Inferior parietal cortex (tissue), 1 donor: Measurements from ENCODE around the gene TNS2.
A peak's percentile ranks its signal among the peaks of the same experiment; 100 is the strongest.
"Not testable (repeated sequence)": the region's sequence is repeated elsewhere in the genome, so short reads cannot be mapped to it uniquely, and the experiment has no call there.

ENCODE experiments used
- DNase-seq: peaks from one replicate; pipeline ENCODE4 v3.0.0-alpha.2; 2016; ENCODE audit errors: extremely low spot score

Gene TNS2

DNA sequence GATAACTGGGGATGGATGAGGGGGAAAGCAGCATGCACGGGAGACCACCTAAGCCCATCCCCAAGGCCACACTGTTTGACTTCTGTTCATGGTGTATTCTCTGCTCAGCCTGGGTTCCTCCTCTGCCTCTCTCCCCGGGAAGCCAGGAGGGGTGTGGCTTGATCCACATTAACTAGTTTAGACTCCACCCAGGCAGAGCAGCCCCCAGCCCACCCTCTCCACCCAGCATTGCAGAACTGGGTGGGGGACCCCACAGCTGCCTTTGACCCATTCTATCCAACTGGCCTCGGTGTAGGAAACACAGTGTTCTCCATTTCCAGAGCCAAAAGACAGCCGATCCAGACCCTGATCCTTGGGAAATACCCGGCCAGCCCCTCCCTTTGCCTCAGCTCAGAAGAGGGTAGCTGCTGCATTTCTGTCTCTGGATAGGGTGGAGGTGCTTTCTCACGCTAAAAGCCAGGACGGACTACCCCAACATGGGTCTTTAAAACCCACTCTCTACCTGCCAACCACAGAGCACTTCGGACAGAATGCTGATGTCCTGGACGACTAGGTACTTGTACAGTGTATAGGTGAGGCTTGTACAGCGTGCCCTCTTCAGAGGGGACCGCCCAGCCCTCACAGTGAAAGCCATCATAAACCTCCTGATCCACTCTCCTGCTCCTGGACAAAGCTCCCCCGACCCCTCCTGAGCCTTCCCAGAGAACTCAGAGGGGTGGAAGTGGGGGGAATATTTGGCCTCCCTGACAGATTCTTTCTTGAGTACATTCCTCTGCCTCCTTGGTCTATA is 20.0 kb downstream of the TNS2 start:
- no peak for DNase-seq

DNA sequence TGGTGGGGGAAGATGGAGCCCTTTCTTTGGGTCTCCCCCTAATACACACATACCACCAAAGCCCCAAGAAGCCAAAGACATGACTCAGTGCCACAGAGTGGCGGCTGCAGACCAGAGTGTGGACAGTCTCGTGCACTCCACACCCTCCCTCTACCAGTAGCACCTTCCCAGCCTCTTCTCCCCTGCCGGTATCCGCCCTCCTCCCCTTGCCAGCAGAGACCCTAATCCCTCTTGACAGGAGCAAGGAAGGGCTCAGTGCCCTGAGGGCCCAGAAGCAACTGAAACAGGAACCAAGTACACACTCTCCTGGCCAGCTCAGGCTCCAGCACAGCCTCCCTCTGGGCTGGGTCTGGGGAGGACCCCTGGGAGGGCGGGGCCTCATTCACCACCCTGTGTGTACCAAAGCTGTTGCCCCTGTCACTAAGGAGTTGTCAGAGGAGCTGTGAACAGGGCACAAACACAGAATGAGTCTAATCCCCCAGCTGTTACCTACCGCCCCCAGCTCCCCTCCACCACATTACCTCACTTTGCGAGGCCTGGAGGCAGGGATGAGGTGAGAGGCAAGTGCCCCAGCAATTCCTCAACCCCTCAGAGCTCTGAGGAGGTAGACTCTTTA is 21.1 kb downstream of the TNS2 start:
- no peak for DNase-seq

DNA sequence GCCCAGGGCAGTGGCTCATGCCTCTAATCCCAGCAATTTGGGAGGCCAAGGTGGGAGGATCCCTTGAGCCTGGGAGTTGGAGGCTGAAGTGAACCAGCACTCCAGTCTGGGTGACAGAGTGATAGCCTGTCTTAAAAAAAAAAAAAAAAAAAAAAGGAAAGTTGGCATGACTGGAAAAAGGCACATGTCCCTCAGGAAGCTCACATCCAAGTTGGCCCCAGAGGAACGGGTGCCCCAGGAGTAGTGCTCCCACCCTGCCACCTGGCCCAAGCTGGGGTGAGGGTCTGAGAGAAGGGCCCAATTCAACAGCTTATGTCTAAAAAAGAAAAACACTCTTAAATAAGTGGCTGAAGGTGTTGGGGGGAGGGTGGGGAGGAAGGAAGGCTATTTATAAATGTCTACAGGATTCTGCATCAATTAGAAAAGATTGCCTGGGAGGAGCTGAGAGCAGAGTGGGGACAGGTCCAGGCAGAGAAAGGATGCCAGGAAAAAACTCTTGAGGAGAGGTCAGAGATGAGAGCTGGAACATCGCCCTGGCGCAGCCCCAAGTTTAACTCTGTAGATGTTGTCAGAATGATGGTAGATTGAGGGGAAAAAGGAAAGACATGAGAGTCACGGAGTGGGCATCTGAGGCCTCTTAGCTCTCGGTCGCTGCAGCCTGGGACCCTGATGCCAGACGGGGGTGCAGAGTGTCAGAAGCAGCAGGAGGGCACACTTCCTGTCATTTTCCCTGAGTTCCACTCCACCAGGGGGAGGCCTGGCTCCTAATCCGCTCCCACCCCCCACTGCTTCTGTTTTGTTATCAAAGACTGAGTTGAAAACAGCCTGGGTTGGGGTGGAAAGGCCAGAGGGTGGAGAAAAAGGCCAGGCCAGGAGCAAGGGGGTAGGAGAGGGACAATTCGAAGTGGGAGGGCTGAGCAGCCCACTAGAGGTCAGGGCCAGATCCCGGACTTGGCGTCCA is 22.0 kb downstream of the TNS2 start:
- no peak for DNase-seq

DNA sequence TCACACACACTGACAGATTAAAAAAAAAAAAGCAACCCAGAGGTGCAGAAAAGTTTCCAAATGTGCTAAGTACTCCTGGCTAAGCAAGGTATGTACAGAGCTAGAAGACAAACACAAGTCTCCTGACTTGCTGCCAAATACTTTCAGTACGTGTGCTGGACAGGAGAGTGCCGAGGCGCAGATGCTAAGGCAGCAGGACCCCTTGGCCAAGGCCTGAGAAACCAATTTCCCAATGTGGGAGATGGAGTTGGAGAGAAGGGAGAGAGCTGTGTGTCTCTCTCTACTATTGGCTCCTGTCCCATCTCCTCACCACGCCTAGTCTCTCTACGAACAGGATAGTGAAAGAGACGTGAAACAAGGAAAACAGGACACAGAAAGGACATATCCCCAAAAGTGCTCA is 24.0 kb downstream of the TNS2 start:
- DNase-seq = no peak

DNA sequence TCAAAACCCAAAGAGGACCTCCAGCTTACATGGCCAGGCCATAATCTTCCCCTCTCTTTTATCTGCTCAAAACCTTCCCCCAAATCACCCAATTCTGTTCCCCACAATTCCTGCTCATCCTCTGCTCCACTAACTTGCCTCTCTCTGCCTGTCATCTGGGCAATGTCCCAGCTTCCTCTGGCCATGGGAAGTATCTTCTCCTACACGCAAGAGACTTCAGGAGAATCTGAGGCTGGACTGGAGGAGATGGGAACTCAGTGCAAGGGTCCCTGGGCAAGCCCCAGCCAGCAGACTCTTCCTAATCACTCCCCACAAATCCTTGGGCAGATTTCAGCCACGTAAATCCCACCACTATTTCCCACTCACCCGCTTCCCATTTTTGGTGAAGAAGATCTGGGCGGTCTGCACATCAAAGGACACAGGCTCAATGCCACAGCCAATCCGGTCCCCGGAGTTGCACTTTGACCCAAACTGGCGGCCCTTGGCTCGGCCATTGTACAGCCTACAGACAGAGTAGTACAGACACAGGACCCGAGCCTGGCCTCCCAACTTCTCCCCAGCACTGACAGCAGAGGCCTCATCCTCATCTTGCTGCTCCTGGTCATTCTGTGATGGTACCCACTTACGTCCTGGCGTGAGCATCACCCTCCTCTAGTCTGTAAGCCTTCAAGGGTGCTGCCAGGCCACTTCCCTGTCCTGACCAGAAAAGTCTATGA is 24.6 kb downstream of the TNS2 start:
- no peak for DNase-seq

DNA sequence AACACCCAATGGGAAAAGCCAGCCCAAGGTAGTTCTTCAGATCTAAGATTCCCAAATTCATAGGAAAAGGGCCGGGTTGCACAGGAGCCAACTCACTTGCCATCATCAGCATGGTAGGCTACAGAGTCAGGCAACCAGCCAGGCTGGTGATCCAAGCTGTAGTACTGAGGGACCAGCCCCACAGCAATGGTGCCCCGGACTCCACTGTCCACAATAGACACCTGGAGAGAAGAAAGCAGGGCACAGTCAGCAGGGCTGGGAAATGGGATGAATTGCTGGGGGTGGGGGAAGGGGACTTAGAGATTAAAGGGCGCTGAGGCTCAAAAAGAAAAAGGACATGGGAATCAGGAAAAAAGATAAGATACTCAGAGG is 25.1 kb downstream of the TNS2 start:
- no peak for DNase-seq

DNA sequence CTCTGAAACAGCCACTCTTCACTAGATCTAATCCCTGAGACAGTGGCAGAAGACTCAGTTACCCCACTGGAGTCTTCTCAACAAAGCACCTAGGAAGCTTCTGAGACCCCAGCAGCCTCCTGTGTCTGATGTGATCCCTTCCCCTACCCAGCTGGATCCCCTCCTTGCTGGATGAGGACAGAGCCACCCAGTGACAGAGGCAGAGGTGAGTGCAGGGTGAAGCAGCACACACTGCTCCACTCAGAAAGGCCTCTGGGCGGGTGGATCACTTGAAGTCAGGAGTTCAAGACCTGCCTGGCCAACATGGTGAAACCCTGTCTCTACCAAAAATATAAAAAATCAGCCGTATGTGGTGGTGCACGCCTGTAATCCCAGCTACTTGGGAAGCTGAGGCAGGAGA is 26.6 kb downstream of the TNS2 start:
- no peak for DNase-seq

DNA sequence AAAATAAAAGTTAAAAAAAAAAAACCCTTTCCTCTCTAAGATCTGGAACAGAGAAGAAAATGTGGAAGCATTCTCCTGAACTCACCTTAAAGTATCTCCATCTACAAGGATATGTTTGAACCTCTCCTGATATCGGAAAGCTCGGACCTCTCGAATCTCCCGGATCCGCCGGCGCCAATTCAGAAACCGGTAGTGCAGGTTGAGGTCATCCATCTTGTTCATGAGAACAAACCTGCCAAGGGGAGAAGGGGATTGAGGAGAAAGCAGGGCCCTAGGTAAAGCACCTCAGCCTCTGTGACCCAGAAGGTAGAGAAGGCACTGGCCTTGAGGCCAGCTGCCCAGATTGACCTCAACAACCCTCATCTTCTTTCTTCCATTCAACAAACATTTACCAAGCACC is 27.2 kb downstream of the TNS2 start:
- no peak for DNase-seq

DNA sequence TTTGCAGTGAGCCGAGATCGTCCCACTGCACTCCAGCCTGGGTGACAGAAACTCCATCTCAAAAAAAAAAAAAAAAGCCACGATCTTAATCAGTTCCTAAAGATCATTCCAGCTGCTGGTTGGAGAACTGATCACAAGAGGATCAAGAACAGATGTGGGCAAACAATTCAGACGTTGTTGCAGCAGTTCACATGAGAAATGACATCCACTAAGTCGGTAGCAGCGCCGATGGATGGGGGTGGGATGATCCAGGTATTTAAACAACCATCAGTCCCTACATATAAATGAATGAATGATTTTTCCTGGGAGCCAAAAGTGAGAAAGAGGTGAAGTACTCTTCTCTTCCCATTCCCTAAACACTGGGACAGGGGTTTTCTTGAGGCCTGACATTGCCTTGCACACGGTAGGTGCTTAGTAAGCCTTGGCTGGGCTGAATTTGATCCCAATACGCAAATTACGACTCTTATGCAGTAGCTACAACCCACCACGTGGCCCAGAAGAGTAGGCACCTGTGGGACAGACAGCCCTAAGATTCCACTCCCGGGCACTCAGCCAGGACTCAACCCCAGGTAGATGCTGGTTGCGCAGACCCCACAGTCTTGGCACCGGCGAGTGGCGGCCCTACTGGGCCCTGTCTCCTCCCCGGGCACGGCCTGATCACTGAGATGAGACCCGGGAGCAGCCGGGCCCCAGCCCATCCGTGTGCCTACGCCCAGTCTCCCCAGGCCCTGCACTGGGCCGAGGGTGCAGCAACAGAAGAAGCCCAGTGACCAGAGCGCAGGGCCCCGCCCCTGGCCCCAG is 28.8 kb downstream of the TNS2 start:
- DNase-seq = no peak

DNA sequence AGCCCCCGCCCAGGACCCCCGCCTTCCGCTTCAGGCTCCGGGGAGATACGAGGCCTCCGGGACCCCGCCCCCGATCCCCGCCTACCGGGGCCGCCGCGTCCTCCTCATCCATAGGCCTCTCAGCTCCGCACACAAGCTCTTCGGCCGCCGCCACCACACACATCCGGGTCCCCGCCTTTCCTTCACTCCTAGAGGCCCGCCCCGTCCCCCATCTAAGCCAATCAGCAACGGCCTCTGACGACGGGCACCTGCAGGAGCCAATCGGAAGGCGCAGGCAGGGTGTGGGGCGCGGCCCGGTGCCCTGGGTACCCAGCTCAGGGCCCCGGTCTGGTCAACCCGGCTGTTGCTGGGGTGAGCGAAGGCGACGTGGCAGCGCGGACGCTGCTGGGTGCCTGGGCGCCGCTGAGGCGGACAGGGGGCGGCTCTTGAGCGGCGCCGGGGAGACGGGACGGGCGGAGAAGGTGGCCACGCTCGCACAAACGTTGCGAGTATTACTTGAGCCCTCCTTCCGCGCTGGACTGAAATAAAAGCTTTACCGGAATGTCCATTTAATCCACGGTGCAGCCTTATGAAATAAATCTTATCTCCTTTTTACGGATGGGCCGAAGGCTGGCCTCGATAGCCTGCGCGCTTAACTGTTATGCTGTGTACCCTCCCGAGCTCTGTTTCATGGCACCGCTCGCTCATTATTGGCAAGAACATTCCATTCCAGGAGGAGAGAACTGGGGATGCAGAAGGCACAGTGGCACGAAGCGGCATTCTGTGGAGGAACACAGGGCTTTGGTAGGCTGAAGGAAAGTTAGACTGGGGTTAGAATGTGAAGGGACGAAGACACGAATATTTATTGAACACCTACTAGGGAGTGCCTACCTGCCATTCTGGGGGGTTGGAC is 29.6 kb downstream of the TNS2 start, which contains the start of gene SPRYD3:
Gene SPRYD3 (minus strand): TSS at position 165 of the 892 bp plus-strand sequence. CDS start 57 bp downstream, at position 108.
- peak; percentile 96 for DNase-seq

DNA sequence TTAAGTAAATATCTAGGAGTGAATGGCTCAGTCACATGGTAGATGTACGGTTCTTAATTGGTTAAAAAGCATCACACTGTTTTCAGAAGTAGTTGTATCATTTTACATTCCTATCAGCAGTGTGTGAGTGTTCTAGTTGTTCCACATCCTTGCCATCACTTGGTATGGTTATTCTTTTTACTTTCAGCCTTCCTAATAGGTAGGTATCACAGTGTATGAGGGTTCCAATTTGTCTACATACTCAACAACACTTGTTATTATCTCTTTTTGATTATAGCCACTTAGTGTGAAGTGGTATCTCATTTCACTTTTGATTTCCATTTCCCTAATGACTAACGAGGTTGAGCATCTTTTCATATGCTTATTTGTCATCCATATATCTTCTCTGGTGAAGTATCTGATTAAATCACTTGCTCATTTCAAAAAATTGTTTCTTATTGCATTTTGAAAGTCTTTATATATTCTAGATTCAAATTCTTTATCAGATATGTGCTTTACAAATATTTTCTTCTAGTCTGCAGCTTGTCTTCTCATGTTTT is 32.8 kb downstream of the TNS2 start:
- DNase-seq = no peak

DNA sequence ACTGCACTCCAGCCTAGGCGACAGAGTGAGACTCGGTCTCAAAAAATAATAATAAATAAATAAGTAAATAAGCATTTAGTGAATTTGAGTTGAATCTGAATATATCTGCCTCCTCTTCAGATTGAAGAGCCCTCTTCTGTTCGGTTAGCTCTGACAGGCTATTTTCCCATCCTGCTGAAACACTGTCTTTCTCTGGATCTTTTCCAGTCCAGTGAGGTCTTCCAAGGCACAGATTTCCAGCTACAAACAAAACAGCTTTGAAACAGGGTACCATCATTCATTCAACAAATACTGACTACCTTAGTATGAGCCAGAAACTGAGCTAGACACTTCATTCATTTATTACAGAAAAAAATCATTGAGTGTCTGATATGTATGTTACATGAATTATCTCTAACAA is 36.5 kb downstream of the TNS2 start:
- no peak for DNase-seq

DNA sequence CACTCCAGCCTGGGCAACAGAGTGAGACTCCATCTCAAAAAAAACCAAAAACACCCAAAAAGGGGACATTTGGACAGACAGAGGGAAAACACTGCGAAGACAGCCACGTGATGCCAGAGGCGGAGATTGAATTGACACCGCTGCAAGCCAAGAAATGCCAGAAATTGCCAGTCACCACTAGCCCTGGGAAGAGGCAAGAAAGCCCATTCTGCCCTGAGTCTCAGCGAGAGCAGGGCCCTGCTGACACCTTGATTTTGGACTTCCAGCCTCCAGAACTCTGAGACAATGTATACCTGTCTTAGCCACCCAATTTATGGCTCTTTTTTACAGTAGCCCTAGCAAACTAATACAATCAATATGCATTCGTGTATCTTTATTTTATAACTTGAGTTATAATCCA is 40.2 kb downstream of the TNS2 start:
- DNase-seq = no peak

DNA sequence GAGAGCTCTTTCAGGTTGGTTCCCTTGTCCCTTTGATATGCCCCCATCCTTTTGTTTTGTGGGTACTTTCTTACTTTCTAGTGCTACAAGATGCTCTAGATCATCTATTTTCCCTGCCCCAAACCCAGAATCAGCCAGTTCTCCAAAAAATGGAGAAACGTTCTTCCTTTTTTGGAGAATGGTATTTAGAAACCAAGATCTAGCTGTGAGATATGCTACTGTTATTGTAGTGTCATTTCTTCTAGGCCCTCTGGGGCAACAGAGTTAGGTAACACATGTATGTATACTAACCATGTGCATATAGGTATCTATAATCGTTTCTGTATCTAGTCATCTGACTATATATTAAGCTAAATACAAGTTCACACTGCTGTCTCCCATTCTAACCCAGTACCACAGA is 40.7 kb downstream of the TNS2 start:
- no peak for DNase-seq

DNA sequence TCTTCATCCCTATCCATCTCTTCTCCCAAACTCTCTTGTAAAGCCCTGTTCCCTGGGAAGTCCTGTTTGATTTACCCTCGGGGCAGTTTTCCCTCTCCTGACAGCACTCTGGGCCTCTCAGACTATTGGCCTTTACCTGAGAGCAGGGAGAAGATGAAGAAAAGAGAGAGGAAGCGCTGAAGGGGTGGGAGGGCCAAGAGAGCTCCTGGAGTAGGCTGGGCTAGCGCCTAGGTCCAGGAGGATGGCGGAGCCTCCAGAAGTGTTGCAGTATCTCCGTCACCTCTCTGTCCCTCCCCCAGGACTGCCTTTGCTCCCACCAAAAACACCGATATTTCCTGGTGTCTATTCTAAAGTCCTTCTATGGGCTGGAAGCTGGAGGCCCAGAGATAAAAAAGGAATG is 41.9 kb downstream of the TNS2 start:
- no peak for DNase-seq

DNA sequence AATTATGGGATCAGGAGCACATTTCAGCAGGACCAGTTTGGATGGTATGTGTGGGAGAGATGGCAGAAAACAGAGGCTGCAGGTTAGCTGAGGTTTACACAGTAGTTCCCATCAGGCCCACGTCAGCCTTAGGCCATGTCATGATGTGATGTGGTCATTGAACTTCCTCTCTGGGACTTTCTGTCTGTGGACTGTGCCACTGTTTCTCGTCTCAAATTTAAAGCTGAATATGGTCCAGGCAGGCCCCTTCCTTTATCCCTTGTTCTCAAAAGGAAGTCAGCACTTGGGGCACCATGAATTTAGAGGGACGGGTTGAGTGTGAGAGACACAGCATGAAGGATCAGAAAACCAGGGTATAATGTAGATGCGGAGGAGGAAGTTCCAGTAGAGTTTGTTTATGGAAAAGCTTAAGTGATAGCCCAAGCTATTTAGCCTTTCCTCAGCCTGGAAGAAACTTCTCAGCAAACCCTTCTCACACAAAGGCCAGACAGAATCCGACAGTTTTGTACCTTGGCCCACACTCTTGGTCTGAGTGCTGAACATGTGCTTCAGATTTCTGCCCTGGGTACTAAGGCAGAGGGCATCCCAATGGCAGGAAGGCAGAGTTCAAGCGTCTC is 44.0 kb downstream of the TNS2 start:
- DNase-seq = no peak

DNA sequence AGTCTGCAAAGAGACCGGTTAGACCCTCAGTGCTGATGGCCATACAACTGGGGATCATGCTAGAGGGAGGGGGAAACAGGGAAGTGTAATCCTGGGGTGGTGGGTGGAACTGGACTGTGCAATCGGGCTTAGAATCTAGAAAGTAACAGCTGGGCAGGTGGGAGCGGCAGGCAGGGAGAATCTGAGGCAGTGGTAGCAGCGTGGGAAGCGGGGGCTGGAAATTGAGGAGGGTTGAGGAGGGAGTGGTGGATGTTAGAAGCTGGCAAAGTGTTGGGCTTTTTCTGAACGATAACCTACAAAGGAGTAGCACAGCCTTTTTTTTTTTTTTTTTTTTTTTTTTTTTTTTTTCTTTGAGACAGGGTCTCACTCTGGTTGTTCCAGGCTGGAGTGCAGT is 44.5 kb downstream of the TNS2 start:
- no peak for DNase-seq

DNA sequence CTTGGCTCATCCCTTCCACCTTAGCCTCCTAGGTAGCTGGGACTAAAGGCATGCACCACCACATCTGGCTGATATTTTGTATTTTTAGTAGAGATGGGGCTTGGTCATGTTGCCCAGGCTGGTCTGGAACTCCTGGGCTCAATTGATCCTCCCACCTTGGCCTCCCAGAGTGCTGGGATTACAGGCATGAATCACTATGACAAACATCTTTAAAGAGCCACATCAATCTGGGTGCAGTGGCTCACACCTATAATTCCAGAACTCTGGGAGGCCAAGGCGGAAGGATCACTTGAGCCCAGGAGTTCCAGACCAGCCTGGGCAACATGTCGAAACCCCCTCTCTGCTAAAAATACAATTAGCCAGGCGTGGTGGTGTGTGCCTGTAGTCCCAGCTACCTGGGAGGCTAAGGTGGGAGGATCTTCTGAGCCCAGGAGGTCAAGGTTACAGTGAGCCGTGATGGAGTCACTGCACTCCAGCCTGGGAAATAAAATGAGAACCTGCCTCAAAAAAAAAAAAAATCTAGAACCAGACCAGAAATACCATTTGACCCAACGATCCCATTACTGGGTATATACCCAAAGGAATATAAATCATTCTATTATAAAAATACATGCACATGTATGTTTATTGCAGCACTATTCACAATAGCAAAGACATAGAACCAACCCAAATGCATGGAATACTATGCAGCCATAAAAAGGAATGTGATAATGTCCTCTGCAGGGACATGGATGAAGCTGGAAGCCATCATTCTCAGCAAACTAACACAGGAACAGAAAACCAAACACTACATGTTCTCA is 45.1 kb downstream of the TNS2 start:
- not testable (repeated sequence) for DNase-seq

DNA sequence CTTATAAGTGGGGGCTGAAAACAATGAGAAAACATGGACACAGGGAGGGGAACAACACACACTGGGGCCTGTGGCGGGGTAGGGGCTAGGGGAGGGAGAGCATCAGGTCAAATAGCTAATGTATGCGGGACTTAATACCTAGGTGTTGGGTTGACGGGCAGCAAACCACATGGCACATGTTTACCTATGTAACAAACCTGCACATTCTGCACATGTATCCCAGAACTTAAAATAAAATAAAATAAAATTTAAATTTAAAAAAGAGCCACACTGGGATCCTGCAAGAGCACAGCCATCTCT is 45.7 kb downstream of the TNS2 start:
- DNase-seq = not testable (repeated sequence)
